H9 (cell line): Measurements from ENCODE around the gene SERTAD2. TPM values are rescaled to one million over a fixed set of nuclear protein-coding genes. Genes with fewer than 3 reads are reported as not detected.
A peak's percentile ranks its signal among the peaks of the same experiment; 100 is the strongest.

Experiments
- DNase-seq: peaks from one replicate; pipeline ENCODE4 v3.0.0-alpha.2; 2017
- H2AFZ ChIP-seq: one replicate; pipeline ENCODE4 v1.6.1; 2013; ENCODE audit warnings: mild to moderate bottlenecking, low read length, control low read depth, moderate library complexity
- H2AK5ac ChIP-seq: 2 replicates; pipeline ENCODE4 v1.6.1; 2013; ENCODE audit warnings: low read length, control low read depth, mixed read lengths; ENCODE audit not compliant: insufficient read length
- H2BK120ac ChIP-seq: one replicate; pipeline ENCODE4 v1.6.1; 2013; ENCODE audit warnings: low read depth, mild to moderate bottlenecking, low read length, control low read depth, inconsistent platforms; ENCODE audit not compliant: poor library complexity, severe bottlenecking
- H2BK12ac ChIP-seq: 2 replicates; pipeline ENCODE4 v1.6.1; 2013; ENCODE audit warnings: low read length, control low read depth, mixed read lengths, low read depth; ENCODE audit not compliant: insufficient read length
- H2BK15ac ChIP-seq: 2 replicates; pipeline ENCODE4 v1.6.1; 2013; ENCODE audit warnings: low read depth, low read length, control low read depth
- H2BK20ac ChIP-seq: one replicate; pipeline ENCODE4 v1.6.1; 2013; ENCODE audit warnings: low read depth, mild to moderate bottlenecking, low read length, control low read depth, inconsistent platforms; ENCODE audit not compliant: poor library complexity, severe bottlenecking
- H2BK5ac ChIP-seq: 2 replicates; pipeline ENCODE4 v1.6.1; 2013; ENCODE audit warnings: low read length, control low read depth, mixed read lengths; ENCODE audit not compliant: insufficient read length
- H3K14ac ChIP-seq: 2 replicates; pipeline ENCODE4 v1.6.1; 2013; ENCODE audit warnings: low read length, control low read depth; ENCODE audit not compliant: insufficient read depth
- H3K18ac ChIP-seq: 2 replicates; pipeline ENCODE4 v1.6.1; 2013; ENCODE audit warnings: low read depth, mild to moderate bottlenecking, mixed read lengths, low read length, control low read depth; ENCODE audit not compliant: insufficient read length
- H3K23ac ChIP-seq: 2 replicates; pipeline ENCODE4 v1.6.1; 2013; ENCODE audit warnings: low read length, control low read depth, mixed read lengths, low read depth; ENCODE audit not compliant: insufficient read length
- H3K23me2 ChIP-seq: 2 replicates; pipeline ENCODE4 v1.6.1; 2013; ENCODE audit warnings: low read depth, mild to moderate bottlenecking, mixed read lengths, low read length, control low read depth; ENCODE audit not compliant: insufficient read length, poor library complexity, severe bottlenecking
- H3K27ac ChIP-seq: 2 replicates; pipeline ENCODE4 v1.5.1; 2013; ENCODE audit warnings: low read length, control low read depth, mixed read lengths, low read depth; ENCODE audit not compliant: insufficient read length
- H3K27me3 ChIP-seq: 2 replicates; pipeline ENCODE4 v1.6.1; 2013; ENCODE audit warnings: low read length, control low read depth, inconsistent platforms; ENCODE audit not compliant: insufficient read depth
- H3K4ac ChIP-seq: 2 replicates; pipeline ENCODE4 v1.6.1; 2013; ENCODE audit warnings: low read depth, mild to moderate bottlenecking, control low read depth, inconsistent platforms, low read length, moderate library complexity
- H3K4me1 ChIP-seq: 2 replicates; pipeline ENCODE4 v1.6.1; 2013; ENCODE audit warnings: low read length, control low read depth, inconsistent platforms; ENCODE audit not compliant: insufficient read depth
- H3K4me2 ChIP-seq: 2 replicates; pipeline ENCODE4 v1.6.1; 2013; ENCODE audit warnings: low read length, control low read depth, mixed read lengths; ENCODE audit not compliant: insufficient read length, insufficient read depth
- H3K56ac ChIP-seq: 2 replicates; pipeline ENCODE4 v1.6.1; 2013; ENCODE audit warnings: low read depth, mild to moderate bottlenecking, mixed read lengths, low read length, control low read depth; ENCODE audit not compliant: insufficient read length
- H3K79me1 ChIP-seq: 2 replicates; pipeline ENCODE4 v1.6.1; 2013; ENCODE audit warnings: low read depth, mild to moderate bottlenecking, moderate library complexity, low read length, control low read depth, inconsistent platforms; ENCODE audit not compliant: insufficient read depth, poor library complexity, severe bottlenecking
- H3K79me2 ChIP-seq: 2 replicates; pipeline ENCODE4 v1.6.1; 2013; ENCODE audit warnings: low read length, control low read depth, inconsistent platforms; ENCODE audit not compliant: insufficient read depth
- H3K9ac ChIP-seq: 2 replicates; pipeline ENCODE4 v1.6.1; 2013; ENCODE audit warnings: low read length, control low read depth, mixed read lengths; ENCODE audit not compliant: insufficient read length; ENCODE audit errors: extremely low read depth
- H3K9me3 ChIP-seq: one replicate; pipeline ENCODE4 v1.6.1; 2013; ENCODE audit warnings: low read depth, low read length, inconsistent platforms; ENCODE audit not compliant: control insufficient read depth
- H3T11ph ChIP-seq: one replicate; pipeline ENCODE4 v1.6.1; 2013; ENCODE audit warnings: mild to moderate bottlenecking, low read length, control low read depth, inconsistent platforms
- H4K20me1 ChIP-seq: one replicate; pipeline ENCODE4 v1.6.1; 2013; ENCODE audit not compliant: control insufficient read depth, insufficient read length, insufficient read depth
- H4K5ac ChIP-seq: 2 replicates; pipeline ENCODE4 v1.6.1; 2013; ENCODE audit warnings: low read depth, mild to moderate bottlenecking, mixed read lengths, low read length, control low read depth; ENCODE audit not compliant: insufficient read length
- H4K8ac ChIP-seq: replicated peaks from 2 replicates; pipeline ENCODE4 v1.6.1; 2013; ENCODE audit warnings: low read length, control low read depth, mixed read lengths, low read depth; ENCODE audit not compliant: insufficient read length
- H4K91ac ChIP-seq: 2 replicates; pipeline ENCODE4 v1.6.1; 2013; ENCODE audit warnings: low read depth, mild to moderate bottlenecking, moderate library complexity, mixed read lengths, low read length, control low read depth; ENCODE audit not compliant: insufficient read length
- H3K27ac Mint-ChIP-seq, 3 experiments: 2 replicates in 2 of 3; 3 replicates in 1 of 3; pipeline ENCODE4 v1.8.0; 2020 to 2021; ENCODE audit warnings: mixed read lengths in 3 of 3, mild to moderate bottlenecking in 1 of 3, moderate library complexity in 1 of 3
- H3K27me3 Mint-ChIP-seq: 2 replicates; pipeline ENCODE4 v1.8.0; 2021; ENCODE audit warnings: low read depth, mild to moderate bottlenecking, moderate library complexity, mixed read lengths
- H3K36me3 Mint-ChIP-seq, 3 experiments: 2 replicates in 2 of 3; 3 replicates in 1 of 3; pipeline ENCODE4 v1.8.0; 2020 to 2021; ENCODE audit warnings: low read depth in 3 of 3, mixed read lengths in 3 of 3; ENCODE audit not compliant: insufficient read depth in 1 of 3
- H3K4me1 Mint-ChIP-seq, 2 experiments: 2 replicates each; pipeline ENCODE4 v1.8.0; 2020; ENCODE audit warnings: mixed read lengths in 2 of 2
- H3K4me3 Mint-ChIP-seq, 2 experiments: 2 replicates in 1 of 2; 3 replicates in 1 of 2; pipeline ENCODE4 v1.8.0; 2020 to 2021; ENCODE audit warnings: mild to moderate bottlenecking in 2 of 2, mixed read lengths in 2 of 2, moderate library complexity in 1 of 2
- H3K9me3 Mint-ChIP-seq, 2 experiments: 2 replicates in 1 of 2; 3 replicates in 1 of 2; pipeline ENCODE4 v1.8.0; 2020; ENCODE audit warnings: mild to moderate bottlenecking in 2 of 2, mixed read lengths in 2 of 2, moderate library complexity in 1 of 2
- CTCF ChIP-seq: fragments of 200-600 bp; sonication (generic); conservative IDR thresholded peaks from 3 replicates; pipeline ENCODE4 v1.8.0; 2021; ENCODE audit warnings: antibody characterized with exemption, mild to moderate bottlenecking
- WGBS: extraction: QIAGEN DNeasy Blood & Tissue Kit; methylation state at CpG from one replicate; pipeline ENCODE4 v1.1.7; 2013; ENCODE audit warnings: missing lambda C conversion rate, low lambda C conversion rate, mixed read lengths; ENCODE audit not compliant: insufficient read length; ENCODE audit errors: extremely low coverage; 5-methylcytosine and 5-hydroxymethylcytosine counted together
- total RNA-seq: library from RNA; stranded (reverse); gene quantifications from 2 replicates; pipeline ENCODE4 v1.2.1, GENCODE V29; 2021

The SERTAD2 gene
- total RNA-seq, 1 experiment from 2014 or later, result 3.5 TPM

- peak; percentile 92 for DNase-seq
- H4K8ac ChIP-seq, result no peak overlapping the region
- H3T11ph ChIP-seq, result no peak overlapping the region
- Mint-ChIP-seq H3K36me3 (peaks cover 0 to 5% (median 0%) of the 10 kb centered on the region in 3 experiments; a peak in 1 of 7 replicates), H3K9me3 (no peaks in the 10 kb centered on the region), H3K4me3 (peak overlapping the region; percentile 68 to 87), H3K27ac (peak overlapping the region; percentile 99), H3K4me1 (peaks cover 66 to 72% of the 10 kb centered on the region in 2 experiments), H3K27me3 (peaks cover 40% of the 10 kb centered on the region)
- peaks cover 6% of the 10 kb centered on the region for H3K23me2 ChIP-seq
- no CpG with 5 or more reads among the region's 31 CpGs for WGBS
- H3K4me2 ChIP-seq, result peak overlapping the region; percentile 81
- H4K91ac ChIP-seq, result no peak overlapping the region
- peak overlapping the region; percentile 98 for H3K18ac ChIP-seq
- peak overlapping the region; percentile 15 for H2BK120ac ChIP-seq
- H3K27me3 ChIP-seq, result peaks cover 5% of the 10 kb centered on the region; the same call in 1 of the 2 replicates
- no peak overlapping the region for H3K23ac ChIP-seq
- H3K9me3 ChIP-seq, result no peaks in the 10 kb centered on the region
- peak overlapping the region; percentile 32 for H3K27ac ChIP-seq
- no peak overlapping the region; the same call in 1 of the 2 replicates for H3K4ac ChIP-seq
- H4K5ac ChIP-seq, result peak overlapping the region; percentile 53
- H3K79me1 ChIP-seq, result no peaks in the 10 kb centered on the region
- H2BK12ac ChIP-seq, result no peak overlapping the region
- no peaks in the 10 kb centered on the region for H4K20me1 ChIP-seq
- no peak overlapping the region for H3K56ac ChIP-seq
- H2BK20ac ChIP-seq, result no peak overlapping the region
- H3K4me1 ChIP-seq, result peaks cover 11% of the 10 kb centered on the region; the same call in 1 of the 2 replicates
- no peaks in the 10 kb centered on the region for H3K79me2 ChIP-seq
- peak overlapping the region; percentile 82 for H3K9ac ChIP-seq
- peak overlapping the region; percentile 33 for H2BK5ac ChIP-seq
- H3K14ac ChIP-seq, result peak overlapping the region; percentile 92; the same call in 1 of the 2 replicates
- no peak overlapping the region for H2AK5ac ChIP-seq
- H2AFZ ChIP-seq, result no peak overlapping the region
- no peak overlapping the region for H2BK15ac ChIP-seq
- no peak for TF ChIP-seq CTCF
These were observed 9.0 kb downstream of the SERTAD2 start for GRCh38 chr2:64644458-64645382.
